ENCODE results near the gene ATP6V1G1.
"Not testable (repeated sequence)": the region's sequence is repeated elsewhere in the genome, so short reads cannot be mapped to it uniquely, and the experiment has no call there.

Gene ATP6V1G1, protein sequence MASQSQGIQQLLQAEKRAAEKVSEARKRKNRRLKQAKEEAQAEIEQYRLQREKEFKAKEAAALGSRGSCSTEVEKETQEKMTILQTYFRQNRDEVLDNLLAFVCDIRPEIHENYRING

DNA sequence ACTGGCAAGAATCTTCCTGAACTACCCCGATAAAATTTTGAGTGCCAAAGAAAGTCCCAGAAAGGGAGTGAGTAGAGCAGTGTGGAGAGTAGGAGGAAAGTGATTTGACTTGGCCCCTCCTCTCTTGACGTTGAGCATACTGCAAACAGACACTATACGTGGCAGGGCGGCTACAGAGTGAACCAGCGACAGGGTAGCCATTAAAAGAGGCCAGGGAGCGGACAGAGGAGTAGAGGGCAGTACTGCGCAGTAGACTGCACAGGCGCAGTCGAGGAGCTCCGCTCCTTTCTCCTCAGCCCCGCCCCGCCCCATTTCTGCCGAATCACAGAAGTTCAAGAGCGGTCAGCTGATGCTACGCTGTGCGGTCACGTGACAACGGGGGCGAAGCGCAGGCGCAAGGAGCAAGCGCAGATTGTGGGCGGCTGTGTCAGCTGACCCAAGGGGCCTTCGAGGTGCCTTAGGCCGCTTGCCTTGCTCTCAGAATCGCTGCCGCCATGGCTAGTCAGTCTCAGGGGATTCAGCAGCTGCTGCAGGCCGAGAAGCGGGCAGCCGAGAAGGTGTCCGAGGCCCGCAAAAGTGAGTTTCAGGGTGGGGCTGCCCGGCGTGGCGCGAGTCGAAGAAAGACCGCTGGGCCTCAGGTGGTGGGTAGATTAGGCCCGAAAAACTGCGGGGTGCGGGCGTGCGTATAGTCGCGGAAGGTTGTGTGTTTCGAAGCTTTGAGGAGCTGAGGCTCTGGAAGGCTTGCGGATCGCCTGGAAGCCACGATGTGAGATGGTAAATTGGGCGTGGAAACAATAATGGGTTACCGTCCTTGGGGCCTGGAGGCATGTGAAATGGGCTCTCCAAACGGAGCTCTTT, at the start of gene ATP6V1G1:
Gene ATP6V1G1 (plus strand): TSS at position 425 of the 858 bp plus-strand sequence. CDS start 70 bp downstream, at position 495.
- peak; percentile 62 for DNase-seq

DNA sequence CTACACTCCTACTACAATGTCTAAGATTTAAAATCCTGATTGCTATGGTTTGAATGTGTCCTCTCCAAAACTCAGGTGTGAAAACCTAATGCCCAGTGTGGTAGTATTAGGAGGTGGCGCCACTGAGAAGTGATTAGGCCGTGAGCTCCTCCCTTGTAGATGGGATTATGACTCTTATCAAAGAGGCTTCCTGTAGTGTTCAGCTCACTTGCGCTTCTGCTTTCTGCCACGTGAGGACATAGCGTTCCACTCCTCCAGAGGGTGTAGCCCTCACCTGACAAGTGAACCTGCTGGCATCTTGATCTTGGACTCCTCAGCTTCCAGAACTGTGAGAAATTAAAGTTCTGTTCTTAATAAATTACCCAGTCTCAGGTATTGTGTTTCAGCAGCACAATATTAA, 49.3 kb upstream of the ATP6V1G1 start:
- DNase-seq, result no peak

DNA sequence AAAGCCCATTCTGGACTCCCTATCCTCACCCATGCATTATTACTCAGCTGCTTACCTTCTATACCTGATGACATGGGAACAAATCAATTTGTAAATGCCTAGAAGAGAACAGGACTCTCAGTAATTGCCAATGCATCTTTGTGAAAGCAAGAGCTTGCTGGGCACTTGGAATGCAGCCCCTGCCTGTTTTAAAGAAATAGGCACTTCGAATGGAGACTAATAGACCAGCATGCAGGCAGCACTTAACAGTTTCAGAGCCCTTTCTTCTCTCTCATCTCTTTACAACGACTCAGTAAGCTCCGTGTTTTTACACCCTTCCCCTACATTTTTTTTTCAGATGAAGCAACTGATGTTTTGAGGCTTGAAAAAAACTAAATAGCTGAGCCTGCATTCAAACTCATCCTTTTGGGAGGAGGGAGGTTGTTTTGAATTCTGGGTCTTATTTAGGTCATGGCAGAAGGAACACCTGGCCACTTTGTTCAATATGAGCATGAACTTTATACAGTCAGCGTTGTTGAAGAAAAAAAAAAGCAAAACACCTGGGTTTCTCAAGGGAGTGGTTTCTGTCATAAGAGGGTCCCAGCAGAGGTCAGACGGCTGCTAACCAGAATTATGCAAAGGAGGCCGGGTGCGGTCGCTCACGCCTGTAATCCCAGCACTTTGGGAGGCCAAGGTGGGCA, 47.7 kb upstream of the ATP6V1G1 start:
- DNase-seq, result no peak

DNA sequence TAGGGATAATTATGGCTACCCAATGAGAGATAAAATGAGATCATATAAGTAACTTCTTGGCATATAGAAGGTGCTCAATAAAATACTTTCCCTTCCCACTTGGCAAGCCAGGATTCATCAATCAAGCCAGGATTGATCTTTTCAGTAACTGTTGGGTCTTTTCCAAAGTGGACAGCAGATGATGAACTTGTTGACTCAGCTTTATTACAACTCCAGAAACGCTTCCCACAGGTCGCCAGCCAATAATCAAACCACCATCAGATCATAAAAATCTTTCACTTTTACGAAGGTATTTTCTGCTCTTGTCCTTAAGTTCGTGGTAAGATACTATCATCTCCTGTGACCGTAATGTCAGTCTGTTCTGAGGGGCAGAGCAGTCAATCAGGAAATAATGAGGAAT, 42.5 kb upstream of the ATP6V1G1 start:
- DNase-seq, result no peak

DNA sequence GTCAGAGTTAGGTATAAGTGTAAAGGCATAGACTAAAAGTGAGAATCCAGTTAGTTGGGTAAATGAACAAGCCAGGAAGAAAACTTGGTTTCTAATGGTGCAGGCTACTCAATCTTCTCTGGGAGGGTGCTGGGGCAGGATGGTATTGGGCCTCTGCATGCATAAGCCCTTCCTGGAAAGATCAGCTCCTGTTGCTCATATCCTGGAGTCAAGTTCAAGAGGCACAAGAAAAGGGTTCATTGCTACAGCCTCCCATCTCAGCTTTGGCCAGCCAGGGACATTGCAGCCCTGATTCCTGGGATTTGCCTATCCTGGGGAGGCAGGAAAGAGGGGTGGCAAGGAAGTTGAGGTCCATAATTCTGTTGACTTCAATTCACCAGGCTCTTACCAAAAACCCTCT, 40.7 kb upstream of the ATP6V1G1 start:
- no peak for DNase-seq

DNA sequence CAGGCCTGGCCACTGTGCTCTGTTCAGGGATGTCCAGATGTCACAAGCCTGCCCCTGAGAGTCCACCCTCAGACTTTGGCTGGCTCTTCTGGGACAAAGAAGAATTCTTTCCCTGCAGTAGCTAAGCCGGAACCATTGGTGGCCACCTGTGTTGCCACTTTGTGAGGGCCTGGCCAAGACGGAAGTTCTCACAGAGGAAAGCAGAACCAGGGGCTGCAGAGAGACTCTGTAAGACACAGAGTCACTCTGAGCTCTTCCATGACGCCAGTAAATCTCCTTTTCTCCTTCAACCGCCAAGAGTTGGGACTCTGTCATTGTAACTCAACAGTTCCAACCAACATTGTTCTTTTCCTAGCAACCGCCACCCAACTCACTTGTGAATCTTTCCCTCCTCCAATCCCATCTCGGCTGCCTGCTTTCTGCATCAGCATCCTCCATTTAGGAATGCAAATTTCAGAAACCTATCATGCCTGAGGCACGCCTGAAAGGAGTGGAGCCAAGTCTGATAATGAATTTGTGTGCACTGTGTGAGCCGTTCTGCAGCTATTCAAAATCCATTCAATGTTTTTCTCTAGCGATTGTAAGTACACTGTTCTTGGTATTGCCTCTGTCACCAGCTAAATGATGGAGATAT, 37.8 kb upstream of the ATP6V1G1 start:
- no peak for DNase-seq

DNA sequence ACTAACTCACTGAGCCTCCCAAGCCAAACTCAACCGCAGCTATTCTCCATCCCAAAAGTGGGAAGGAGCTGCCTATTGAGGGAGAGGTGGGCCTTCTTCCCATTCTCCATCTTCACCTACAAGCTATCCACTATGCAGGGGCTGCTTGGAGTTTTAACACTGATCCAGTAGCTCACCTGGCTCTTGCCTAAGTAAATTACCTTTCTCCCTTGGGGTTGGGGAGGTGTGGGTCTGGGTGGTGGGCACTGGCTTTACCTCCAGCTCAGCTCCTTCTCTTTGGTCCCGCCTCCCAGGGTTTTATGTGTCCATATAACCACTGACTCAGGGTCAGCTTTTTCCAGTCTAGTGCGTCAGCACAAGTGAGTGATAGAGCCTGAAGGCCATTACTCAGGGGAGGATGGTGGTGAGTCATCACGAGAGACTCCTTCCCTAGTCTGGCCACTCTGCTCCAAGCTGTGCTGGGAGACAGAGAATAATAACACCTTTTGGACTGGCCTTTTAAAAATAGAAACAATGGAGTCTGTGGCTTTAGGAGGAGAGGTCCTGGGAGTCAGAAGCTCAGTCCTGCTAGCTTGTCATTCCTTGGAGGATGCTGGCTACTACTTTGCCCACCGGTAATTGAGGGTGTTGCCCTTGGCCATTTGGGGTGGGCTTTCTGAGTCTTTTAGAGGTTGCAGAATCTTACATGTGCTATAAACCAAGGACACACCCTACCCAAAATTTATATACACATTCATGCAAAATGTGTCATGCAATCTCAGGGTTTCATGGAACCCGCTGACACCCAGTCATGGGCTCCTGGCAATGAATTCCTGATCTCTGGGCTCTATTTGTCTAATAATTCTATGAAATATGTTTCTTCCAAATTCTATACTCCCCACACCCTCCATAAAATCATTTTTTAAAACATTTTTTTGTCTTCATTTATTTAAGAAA, 35.6 kb upstream of the ATP6V1G1 start:
- no peak for DNase-seq

DNA sequence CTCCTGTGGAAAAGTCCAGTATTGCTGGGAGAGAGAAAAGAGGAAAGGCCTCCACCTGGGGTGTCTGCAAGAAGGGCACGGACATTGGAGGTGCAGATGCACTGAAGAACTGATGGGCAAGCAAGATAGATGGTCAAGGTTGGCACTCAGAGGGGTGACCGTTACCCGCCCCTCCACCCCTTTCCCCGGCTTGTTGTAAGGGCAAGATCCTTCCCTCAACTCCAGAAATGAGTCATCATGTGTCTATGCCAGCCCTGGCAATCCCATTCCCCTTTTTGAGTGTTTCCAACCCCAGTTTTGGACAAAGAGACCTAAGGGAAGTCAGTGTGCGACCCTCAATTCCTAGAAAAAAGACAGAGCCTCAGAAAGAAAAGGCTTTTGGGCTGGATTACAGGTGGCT, 34.9 kb upstream of the ATP6V1G1 start:
- DNase-seq, result no peak

DNA sequence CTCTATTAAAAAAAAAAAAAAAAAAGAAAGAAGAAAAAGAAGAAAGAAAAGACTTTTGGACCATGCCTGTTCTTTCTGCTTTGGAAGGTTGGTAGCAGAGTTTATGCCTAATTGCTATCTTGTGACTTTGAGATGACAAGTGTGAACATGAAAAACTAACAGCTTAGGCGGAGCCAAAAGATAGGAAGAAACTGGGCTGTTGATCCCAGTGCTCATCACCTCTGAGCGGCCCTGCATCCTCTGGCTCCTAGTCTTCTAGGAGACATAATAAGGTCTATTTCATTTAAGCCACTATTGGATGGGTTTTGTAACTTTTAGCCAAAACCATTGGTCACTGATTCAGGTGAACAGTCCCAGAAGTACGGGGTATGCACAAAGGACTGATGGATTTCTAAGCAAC, 34.4 kb upstream of the ATP6V1G1 start:
- no peak for DNase-seq

DNA sequence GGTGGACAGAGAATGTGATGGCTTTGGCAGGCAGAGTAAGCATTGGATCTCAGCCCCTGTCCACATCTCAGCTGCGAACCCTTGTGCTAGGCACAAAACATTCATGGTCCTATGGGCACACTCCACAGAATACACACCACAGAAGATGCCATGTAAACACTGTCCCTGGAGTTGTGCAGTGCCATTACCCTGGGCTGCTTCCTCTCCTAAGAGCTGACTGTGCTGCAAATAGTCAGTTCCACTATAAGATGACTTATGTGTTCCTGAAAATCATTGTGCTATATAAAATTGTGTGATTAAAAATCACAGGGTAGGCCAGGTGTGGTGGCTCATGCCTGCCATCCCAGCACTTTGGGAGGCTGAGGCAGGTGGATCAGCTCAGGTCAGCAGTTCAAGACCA, 31.9 kb upstream of the ATP6V1G1 start:
- no peak for DNase-seq

DNA sequence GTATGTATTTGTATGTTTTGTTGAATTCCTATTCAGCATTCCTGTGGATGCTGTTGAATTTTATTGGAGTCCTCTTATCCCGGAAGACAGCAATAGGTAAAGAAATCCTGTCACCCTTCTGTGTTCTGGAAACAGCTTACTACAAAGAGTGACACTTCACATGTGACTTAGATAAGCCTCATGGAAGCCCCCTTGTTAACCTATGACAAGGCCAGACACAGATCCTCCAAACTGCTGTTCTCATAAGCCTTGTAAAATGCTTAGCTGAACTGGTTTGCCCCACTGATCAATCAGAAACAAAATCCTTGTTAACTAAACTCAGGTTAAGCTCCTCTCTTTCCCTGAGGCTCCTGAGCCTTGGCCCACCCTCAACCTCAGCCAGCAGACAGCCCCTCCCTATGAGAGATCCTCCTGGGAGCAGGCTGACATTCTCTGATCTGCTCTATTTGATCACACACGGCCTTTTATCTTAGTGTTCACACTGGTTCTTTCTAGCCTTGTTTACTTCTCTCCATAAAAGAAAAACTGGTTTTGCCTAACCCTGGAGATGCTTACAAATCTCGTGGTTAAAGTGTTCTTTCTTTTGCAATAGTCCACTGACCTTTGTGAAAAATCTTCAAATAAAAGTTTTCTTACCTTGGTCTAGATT, 29.4 kb upstream of the ATP6V1G1 start:
- DNase-seq, result no peak

DNA sequence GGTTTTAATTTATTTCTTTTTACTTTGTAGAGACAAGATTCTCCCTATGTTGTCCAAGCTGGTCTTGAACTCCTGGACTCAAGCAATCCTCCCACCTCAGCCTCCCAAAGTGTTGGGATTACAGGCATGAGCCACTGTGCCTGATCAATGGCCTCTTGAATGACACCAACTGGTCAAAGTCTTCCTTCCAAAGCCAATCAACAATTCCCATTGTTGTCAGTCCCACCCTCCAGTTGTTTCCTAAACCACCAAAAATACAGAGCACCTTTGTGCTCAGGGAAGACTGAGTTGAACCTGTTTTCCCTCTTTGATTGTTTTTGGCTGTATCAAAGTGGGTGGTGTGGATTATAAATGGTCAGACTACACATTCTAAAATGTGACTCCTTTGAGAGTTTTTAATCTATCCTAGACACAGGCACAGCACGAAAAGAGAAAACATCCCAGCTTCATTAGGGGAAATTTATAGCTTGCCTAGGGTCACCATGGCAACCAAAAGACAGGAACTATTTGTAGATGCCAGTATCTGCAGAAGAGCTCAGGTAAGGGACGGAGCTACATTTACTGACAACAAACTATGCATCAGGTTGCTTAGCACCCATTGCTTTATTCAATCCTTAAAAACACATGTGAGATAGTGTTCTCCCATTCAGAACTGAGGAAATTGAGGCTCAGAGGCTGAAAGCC, 27.6 kb upstream of the ATP6V1G1 start:
- DNase-seq, result no peak

DNA sequence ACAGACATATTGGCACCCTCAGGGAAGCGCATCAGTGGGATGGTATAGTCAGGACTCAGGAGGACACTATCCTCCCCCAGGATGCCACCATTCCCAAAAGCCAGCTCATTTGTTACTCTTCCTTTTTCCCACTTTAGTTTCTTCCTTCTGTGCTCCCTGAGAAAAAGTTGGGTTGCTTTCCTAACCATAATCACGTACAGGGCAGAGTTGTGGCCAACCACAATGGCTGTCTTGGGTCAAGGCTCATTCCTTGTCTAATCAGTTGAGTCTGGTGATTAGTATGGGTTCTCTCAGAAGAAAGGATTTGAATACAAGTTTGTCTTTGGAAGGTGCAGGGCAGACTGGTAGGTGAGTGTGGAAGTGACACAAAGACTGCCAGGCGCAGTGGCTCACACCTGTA, 26.6 kb upstream of the ATP6V1G1 start:
- DNase-seq, result no peak

DNA sequence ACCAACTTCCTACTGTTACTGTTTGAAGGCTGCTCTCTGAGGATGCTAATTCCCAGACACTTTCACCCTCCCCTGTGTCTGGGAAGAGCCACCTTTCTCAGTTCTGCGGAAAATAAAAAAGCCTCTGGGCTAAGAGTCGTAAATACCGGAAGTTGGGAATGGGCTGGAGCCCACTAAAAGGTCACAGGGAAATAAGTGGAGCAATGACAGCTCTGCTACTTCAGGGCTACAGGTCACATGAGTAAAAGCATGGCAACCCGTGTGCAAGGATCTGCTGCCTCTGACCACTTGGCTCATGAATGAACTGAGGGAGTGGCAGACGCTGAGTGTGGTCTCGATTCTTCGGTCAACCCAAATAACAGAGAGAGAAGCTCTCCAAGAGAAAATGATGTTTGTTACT, 25.8 kb upstream of the ATP6V1G1 start:
- DNase-seq, result no peak

DNA sequence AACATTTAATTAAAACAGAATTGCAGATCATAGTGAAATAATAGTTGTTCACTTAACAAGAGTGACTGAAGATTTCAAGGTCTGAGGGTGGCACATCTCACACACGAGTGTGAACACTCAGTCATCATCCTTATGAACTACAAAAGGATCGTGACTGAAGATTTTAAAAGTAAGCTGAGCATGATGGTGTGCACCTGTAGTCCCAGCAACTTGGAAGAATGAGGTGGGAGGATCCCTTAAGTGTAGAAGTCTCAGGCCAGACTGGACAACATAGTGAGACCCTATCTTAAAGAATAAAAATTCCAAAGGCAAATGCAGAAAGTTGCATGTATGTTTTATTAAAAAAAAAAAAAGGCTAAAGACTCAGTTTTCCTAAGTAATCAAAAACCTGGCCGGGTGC, 22.4 kb upstream of the ATP6V1G1 start:
- no peak for DNase-seq

DNA sequence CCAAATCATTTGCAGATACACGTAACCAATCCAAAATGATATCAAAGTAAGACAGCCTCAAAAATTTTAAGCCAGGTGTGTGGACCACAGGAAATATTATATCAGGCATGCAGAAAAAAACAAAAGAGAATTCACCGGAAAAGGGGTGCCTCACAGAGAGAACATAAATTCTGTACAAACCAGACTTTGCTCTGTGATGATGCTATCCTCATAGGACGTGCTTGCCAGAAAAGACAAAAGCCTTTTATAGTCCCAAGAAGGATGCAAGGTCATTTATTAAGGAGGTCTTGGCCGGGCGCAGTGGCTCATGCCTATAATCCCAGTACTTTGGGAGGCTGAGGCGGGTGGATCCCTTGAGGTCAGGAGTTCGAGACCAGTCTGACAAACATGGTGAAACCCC, 16.8 kb upstream of the ATP6V1G1 start:
- no peak for DNase-seq

DNA sequence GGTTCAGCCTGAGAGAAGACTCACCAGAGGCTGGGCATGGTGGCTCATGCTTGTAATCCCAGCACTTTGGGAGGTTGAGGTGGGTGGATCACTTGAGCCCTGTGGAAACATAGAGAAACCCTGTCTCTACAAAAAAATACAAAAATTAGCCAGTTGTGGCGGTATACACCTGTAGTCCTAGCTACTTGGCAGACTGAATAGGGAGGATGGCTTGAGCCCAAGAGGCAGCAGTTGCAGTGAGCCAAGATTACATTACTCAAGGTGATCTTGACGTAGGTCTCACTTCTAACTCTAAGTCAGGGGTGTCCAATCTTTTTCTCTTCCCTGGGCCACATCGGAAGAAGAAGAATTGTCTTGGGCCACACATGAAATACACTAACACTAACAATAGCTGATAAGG, 16.2 kb upstream of the ATP6V1G1 start:
- DNase-seq, result no peak

DNA sequence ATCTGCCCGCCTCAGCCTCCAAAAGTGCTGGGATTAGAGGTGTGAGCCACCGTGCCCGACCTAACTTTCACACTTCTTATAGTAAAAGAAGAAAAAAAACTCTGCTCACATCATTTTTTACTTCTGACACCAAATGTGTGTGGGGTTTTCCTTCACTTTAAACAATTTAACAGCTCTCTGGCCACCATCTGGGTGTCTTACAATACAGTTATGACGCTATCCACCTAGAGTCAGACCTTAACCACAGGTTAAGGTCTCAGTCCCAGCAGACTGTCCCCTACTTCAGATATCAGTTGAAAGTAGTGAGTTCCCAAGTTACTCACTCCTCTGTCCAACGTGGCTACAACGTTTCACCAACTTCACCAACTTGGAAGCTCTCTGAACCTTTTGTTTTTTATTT, 15.4 kb upstream of the ATP6V1G1 start:
- DNase-seq, result no peak

DNA sequence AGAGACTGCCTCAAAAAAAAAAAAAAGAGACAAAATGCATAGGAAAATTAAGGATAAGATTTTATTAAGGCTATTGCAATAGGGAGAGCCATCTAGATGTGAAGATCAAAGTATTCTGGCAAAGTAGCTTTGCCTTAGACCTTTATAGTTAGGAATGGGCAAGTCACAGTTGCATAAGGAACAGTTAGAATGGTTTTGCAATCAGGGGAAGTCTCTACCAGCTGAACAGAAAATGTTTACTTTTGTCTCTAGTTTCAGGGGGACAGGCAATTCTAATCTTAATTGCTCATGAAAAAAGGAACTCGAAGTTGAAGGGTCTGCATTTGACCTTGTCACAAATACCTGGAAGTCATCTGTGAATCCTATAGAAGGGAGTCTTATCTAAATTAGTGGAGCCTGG, 13.1 kb upstream of the ATP6V1G1 start:
- DNase-seq, result no peak

DNA sequence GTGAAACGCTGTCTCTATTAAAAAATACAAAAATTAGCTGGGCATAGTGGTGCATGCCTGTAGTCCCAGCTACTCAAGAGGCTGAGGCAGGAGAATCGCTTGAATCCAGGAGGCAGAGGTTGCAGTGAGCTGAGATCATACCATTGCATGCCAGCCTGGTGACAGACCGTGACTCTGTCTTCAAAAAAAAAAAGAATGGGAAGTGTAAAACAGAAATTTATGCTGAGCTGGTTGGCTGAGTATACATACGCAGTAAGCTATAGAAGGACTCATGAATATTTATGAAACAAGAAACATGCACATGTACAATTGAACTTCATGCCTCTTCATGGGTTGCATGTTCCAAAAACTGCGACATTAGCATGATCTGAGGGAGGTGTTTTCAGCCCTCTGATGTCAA, 10.8 kb upstream of the ATP6V1G1 start:
- not testable (repeated sequence) for DNase-seq

DNA sequence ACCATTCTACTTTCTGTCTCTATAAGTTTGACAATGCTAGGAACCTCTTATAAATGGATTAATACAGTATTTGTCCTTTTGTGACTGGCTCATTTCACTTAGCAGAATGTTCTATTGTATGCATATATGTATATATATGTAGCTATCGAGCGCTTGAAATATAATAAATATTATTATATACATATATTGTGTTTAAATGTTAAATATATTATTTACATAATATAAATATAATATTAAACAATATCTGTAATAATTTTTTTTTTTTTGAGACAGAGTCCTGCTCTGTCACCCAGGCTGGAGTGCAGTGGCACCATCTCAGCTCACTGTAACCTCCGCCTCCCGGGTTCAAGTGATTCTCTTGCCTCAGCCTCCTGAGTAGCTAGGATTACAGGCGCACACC, 9.4 kb upstream of the ATP6V1G1 start:
- DNase-seq, result not testable (repeated sequence)

All from NCI-H187 treated with DMSO at 0.1 percent for 48 hours (cell line).